ENCODE data around the gene ZNF675.
A peak's percentile ranks its signal among the peaks of the same experiment; 100 is the strongest.
"Not testable (repeated sequence)": the region's sequence is repeated elsewhere in the genome, so short reads cannot be mapped to it uniquely, and the experiment has no call there.

ZNF675 gene

DNA sequence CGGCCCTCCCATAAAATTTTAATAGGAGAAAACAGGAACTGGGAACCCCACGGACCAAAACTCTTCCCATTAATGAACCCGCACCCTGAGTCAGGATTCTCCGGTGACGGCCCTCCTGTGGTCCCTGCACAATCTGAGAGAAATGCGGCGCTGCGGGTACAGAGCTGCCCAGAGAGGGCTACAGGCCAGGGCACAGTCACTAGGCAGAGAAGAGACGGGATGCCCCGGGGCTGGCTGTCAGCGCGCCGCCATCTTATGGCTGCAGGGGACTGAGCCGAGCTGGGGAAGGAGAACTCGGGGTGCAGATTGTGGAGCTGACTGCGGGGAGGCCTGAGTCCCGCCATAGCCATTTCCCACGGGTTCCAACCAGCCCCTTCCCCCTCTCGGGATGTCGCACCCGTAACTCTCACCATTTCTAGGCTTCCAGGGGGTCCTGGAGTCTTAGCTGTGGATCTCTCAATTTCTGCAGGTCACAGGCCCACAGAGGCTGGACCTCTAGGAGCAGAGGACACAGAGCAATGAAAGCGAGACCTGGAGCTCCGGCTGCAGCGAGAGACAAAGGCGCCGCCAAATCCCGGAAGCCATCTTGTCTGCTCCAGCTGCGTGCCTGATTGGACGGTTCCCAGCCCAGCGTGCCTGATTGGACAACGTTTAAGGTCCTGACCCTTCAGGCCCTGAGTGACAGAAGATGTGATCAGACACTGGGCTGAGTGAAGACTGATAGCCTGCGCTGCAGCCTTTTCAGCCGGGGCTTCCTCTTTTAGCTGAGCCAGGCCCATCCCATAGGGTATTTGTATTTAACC, at the start of gene ZNF675:
Gene ZNF675, minus strand, starts transcription at position 592 of the 803 bp plus-strand sequence. Its CDS starts 179 bp downstream, at position 413.
- peak; percentile 69 to 83 for DNase-seq (ENCODE audit: low read depth in 1 of 2, low spot score in 1 of 2)

GRCh38 chr19:23730729-23731465, 43.9 kb upstream of the ZNF675 start:
- not testable (repeated sequence) for DNase-seq (ENCODE audit: low read depth in 1 of 2, low spot score in 1 of 2)

- DNase-seq (ENCODE audit: low read depth in 1 of 2, low spot score in 1 of 2) = not testable (repeated sequence)
These were observed 37.1 kb upstream of the ZNF675 start for GRCh38 chr19:23724161-23724560.

- DNase-seq (ENCODE audit: low read depth in 1 of 2, low spot score in 1 of 2) = no peak
These were observed 31.8 kb upstream of the ZNF675 start for GRCh38 chr19:23718802-23719201.

DNA sequence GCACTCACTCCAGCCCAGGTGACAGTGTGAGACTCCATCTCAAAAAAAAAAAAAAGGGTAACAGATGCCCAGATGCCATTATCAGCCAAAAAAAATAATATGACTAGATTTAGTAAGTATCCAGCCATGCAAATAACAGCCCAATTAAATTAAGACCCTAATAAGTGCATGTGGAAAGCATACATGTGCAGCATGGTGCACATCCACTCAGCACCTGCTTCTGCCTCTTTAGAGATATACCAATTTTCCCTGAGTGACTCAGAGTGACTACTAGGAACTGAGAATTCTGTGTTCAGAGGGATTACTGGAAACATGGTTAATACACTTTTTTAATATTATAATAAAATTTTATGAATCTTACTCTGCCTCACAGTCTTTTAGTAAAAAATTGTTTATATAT, 29.8 kb upstream of the ZNF675 start:
- DNase-seq (ENCODE audit: low read depth in 1 of 2, low spot score in 1 of 2) = no peak

GRCh38 chr19:23709347-23709746, 22.3 kb upstream of the ZNF675 start:
- DNase-seq (ENCODE audit: low read depth in 1 of 2, low spot score in 1 of 2) = no peak

DNA sequence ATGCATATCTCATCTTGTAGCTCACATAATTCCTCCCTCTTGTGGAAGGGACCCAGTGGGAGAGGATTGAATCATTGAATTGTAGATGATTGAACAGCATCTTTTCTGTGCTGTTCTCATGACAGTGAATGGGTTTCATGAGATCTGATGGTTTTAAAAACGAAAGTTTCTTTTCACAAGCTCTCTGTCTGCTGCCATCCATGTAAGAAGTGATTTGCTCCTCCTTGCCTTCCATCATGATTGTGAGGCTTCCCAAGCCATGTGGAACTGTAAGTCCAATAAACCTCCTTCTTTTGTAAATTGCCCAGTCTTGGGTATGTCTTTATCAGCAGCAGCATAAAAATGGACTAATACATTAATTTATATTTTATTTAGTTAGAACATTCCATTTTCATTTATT, 19.6 kb upstream of the ZNF675 start:
- no peak for DNase-seq (ENCODE audit: low read depth in 1 of 2, low spot score in 1 of 2)

GRCh38 chr19:23699521-23699860, 12.5 kb upstream of the ZNF675 start:
- DNase-seq (ENCODE audit: low read depth in 1 of 2, low spot score in 1 of 2) = no peak

DNA sequence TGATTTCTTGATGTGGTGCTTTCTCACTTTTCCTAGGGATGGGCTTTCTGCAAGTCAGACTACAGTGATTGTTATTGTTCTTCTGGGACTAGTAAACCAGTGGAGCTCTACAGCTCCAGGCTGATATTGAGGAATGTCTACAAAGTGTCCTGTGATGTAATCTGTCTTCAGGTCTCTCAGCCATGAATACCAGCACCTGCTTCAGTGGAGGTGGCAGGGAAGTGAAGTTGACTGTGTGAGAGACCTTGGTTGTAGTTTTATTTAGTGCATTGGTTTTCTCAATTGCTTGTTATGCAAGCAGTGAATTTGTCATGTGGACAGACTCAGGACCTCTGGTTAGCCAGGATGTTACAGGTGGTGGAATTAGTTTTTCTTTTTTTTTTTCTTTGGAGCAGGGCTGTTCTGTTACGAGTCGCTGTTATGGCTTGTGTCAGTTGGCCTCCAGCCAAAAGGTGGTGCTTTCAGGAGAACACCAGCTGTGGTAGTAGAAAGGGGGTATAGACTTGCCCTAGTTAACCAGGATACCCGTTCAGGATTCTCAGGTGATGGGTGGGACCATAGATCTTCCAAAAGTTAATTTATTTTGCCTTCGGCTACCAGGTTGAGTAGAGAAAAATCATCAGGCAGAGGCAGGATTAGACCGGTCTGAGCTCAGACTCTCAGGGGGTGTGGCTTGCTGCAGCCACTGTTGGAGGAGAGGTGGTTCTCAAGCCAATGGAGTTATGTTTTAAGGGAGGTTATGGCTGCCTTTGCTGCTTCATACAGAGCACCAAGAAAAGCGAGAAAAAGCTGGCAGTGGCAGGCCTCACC, 11.9 kb upstream of the ZNF675 start:
- DNase-seq (ENCODE audit: low read depth in 1 of 2, low spot score in 1 of 2) = no peak

DNA sequence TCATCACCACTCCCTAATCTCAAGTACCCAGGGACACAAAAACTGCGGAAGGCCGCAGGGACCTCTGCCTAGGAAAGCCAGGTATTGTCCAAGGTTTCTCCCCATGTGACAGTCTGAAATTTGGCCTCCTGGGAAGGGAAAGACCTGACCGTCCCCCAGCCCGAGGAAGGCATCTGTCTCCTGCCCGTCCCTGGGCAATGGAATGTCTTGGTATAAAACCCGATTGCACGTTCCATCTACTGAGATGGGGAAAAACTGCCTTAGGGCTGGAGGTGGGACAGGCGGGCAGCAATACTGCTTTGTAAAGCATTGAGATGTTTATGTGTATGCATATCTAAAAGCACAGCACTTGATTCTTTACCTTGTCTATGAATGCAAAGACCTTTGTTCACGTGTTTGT, 5.9 kb upstream of the ZNF675 start:
- DNase-seq (ENCODE audit: low read depth in 1 of 2, low spot score in 1 of 2) = not testable (repeated sequence)

GRCh38 chr19:23673132-23673531, 13.9 kb downstream of the ZNF675 start:
- no peak for DNase-seq (ENCODE audit: low read depth in 1 of 2, low spot score in 1 of 2)

- not testable (repeated sequence) for DNase-seq (ENCODE audit: low read depth in 1 of 2, low spot score in 1 of 2)
These were observed 18.4 kb downstream of the ZNF675 start for GRCh38 chr19:23668606-23669005.

DNA sequence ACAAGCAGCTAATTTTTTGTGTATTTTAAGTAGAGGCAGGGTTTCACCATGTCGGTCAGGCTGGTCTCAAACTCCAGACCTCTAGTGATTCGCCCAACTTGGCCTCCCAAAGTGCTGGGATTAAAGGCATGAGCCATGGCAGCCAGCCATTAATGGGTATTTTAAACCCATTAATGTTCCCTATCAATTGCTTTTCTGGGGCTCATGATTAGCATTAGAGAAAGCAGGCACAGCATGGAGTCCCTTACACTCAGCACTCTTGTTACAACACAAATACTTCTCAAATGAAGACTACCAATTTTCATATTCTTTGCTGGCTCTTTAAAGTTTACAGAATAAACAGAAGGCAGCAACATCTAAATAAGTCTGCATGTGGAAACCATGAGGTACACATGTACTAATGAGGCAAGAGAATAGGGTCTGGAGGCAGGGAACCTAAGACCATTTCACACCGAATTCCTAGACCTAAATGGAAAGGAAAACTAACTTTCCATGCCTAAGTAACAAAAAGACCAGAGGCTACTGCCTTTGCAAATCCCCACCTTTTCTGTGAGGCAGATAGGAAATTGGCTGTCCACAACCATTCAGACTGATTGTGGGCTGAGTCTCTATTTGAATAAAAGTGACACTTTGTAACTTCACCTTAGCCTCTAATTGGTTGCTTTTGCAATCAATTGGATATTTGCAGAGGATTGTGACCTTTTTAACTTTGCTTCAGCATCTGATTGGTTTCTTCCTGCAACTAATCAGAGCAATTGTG, 21.2 kb downstream of the ZNF675 start:
- DNase-seq (ENCODE audit: low read depth in 1 of 2, low spot score in 1 of 2) = no peak

DNA sequence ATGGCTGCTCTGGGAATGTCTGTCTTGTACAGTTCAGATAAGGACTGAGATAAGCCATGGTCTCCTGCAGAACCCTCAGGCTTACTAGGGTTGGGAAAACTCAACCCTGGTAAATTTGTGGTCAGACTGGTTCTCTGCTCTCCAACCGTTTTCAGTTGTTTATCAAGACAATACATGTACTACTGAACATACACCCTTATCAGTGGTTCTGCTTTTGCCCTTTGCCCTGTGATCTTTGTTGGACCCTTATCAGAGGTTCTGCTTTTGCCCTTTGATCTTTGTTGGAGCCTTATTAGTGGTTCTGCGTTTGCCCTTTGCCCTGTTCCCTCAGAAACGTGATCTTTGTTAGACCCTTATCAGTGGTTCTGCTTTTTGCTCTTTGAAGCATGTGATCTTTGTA, 37.2 kb downstream of the ZNF675 start:
- DNase-seq (ENCODE audit: low read depth in 1 of 2, low spot score in 1 of 2) = not testable (repeated sequence)
